ENCODE results near the gene ACTG2.
A peak's percentile ranks its signal among the peaks of the same experiment; 100 is the strongest.

Gene ACTG2

DNA sequence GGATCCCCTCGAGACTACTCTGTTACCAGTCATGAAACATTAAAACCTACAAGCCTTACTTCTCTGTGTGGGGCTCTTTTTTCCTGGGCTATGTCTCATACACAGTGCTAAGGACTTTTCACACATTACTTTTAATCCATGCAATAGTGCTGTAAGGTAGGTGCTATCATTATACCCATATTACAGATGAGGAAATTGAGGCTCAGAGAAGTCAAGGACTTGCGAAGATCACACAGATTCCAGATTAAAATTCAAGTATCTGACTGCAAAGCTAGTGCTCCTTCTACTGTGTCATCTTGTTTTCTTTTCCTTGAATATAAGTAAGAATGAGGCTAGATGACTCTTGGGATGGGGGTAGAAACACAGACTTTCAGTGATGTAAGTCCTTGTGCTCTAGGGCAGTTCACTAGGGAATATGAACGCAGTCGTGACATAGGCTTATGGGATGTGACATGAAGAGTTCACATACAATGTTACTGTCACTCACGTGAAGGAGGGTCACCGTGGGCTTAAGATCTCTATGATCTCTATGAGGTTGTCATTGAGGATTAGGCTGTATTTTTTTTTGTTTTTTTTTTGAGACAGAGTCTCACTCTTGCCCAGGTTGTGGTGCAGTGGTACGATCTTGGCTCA is 26.9 kb downstream of the ACTG2 start:
- TF ChIP-seq EZH2 (optimal IDR thresholded peaks at IDR 0.05; ENCODE audit: low read depth, low read length) (no peak), EZH2phosphoT487 (IDR thresholded peaks at IDR 0.05; ENCODE audit: low read length) (no peak)
- TF ChIP-seq, protein P1, sequence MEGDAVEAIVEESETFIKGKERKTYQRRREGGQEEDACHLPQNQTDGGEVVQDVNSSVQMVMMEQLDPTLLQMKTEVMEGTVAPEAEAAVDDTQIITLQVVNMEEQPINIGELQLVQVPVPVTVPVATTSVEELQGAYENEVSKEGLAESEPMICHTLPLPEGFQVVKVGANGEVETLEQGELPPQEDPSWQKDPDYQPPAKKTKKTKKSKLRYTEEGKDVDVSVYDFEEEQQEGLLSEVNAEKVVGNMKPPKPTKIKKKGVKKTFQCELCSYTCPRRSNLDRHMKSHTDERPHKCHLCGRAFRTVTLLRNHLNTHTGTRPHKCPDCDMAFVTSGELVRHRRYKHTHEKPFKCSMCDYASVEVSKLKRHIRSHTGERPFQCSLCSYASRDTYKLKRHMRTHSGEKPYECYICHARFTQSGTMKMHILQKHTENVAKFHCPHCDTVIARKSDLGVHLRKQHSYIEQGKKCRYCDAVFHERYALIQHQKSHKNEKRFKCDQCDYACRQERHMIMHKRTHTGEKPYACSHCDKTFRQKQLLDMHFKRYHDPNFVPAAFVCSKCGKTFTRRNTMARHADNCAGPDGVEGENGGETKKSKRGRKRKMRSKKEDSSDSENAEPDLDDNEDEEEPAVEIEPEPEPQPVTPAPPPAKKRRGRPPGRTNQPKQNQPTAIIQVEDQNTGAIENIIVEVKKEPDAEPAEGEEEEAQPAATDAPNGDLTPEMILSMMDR (IDR thresholded peaks at IDR 0.05; ENCODE audit: low read length), result no peak
- Histone ChIP-seq H3K4me3 (ENCODE audit: low read length) (no peak overlapping the region), H3F3A (ENCODE audit: insufficient read depth, low read length) (no peaks in the 10 kb centered on the region), H2AFZ (ENCODE audit: low read length) (no peak overlapping the region), H3K9ac (ENCODE audit: low read length) (no peak overlapping the region), H3K4me2 (ENCODE audit: low read depth, low read length) (no peak overlapping the region), H3K4me1 (ENCODE audit: low read length) (no peaks in the 10 kb centered on the region), H3K27me3 (replicated peaks; ENCODE audit: insufficient read depth, low read length) (0 out of 2 replicates have a peak, but pooled peaks cover 4% of the 10 kb centered on the region), H3K9me2 (replicated peaks; ENCODE audit: insufficient read depth, low read length) (no peaks in the 10 kb centered on the region), H4K20me1 (ENCODE audit: insufficient read depth, low read length) (no peaks in the 10 kb centered on the region), H3K27ac (ENCODE audit: low read length) (no peak overlapping the region), H3K79me2 (ENCODE audit: low read length) (no peaks in the 10 kb centered on the region), H3K9me3 (replicated peaks; ENCODE audit: insufficient read depth, low read length) (no peaks in the 10 kb centered on the region), H3K36me3 (replicated peaks; ENCODE audit: insufficient read depth, low read length) (no peaks in the 10 kb centered on the region)
- DNase-seq, result no peak

DNA sequence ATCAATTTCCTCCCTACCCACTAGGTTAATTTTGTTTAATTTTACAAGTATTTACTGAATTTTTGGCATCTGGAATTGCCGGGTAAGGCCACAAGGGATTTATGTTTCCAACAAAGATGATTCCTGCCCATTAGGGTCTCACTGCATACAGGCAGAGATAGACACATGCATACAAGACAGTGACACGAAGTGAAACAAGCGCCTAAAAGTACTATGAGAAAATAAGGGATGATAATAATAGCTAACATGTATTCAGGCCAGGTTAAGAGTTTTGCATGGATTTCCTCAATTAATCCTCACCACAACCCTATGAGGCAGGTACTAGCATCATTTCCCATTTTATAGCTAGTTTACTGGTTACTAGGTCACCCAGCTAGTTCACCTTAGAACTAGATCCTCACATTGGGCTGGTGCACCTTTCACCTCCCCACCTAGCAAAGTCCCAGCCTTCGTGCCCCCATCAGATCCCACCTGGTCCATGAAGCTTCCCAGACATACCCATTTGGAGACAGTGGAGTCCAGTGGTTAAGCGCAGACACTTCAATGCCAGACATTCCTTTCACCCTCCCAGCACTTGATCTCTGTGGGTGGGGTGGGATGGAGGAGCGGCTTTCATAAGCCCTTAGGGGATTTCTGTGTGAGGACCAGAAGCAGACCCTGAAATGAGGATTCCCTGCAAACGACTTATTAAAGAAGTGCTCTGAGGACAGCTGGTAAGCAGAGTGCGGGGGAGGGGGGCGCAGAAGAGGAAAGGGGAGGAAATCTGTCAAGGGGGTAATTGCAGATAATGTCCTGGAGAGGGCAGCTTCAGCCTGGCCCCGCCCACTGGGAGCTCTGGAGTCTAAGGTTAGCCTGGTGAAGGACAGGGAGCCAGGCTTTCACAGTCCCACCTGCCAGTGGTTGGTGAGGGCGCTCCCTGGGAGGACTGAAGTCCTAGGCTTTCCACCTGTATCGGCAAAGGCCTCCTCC is 28.1 kb downstream of the ACTG2 start:
- Histone ChIP-seq H3K9me2 (replicated peaks; ENCODE audit: insufficient read depth, low read length) (no peaks in the 10 kb centered on the region), H3F3A (ENCODE audit: insufficient read depth, low read length) (no peaks in the 10 kb centered on the region), H3K4me1 (ENCODE audit: low read length) (no peaks in the 10 kb centered on the region), H3K4me3 (ENCODE audit: low read length) (no peak overlapping the region), H3K79me2 (ENCODE audit: low read length) (no peaks in the 10 kb centered on the region), H3K9ac (ENCODE audit: low read length) (no peak overlapping the region), H3K4me2 (ENCODE audit: low read depth, low read length) (no peak overlapping the region), H3K27me3 (replicated peaks; ENCODE audit: insufficient read depth, low read length) (0 out of 2 replicates have a peak, but pooled peaks cover 4% of the 10 kb centered on the region), H4K20me1 (ENCODE audit: insufficient read depth, low read length) (no peaks in the 10 kb centered on the region), H3K9me3 (replicated peaks; ENCODE audit: insufficient read depth, low read length) (no peaks in the 10 kb centered on the region), H3K27ac (ENCODE audit: low read length) (no peak overlapping the region), H3K36me3 (replicated peaks; ENCODE audit: insufficient read depth, low read length) (no peaks in the 10 kb centered on the region), H2AFZ (ENCODE audit: low read length) (no peak overlapping the region)
- DNase-seq, result no peak
- TF ChIP-seq, protein P1 (IDR thresholded peaks at IDR 0.05; ENCODE audit: low read length), result peak; percentile 31
- TF ChIP-seq EZH2 (optimal IDR thresholded peaks at IDR 0.05; ENCODE audit: low read depth, low read length) (no peak), EZH2phosphoT487 (IDR thresholded peaks at IDR 0.05; ENCODE audit: low read length) (no peak)

DNA sequence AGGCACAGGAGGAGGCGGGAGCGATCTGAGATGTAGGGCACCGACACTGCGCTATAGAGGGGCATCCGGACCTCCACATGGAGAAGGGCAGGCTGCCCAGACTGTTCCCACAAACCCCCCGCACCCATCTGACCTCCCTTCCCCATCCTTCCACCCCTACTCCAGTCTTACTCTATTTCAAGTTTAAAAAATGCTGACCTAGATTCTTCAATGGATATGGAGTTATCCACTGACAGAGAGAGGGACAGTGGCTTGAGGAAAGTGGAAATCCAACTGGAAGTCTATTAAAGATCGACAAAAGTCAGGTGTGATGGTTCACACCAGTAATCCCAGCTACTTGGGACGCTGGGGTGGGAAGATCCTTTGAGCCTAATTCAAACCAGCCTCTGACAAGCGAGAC is 28.8 kb downstream of the ACTG2 start:
- H3K9me3 ChIP-seq (replicated peaks; ENCODE audit: insufficient read depth, low read length), result no peaks in the 10 kb centered on the region
- H3K4me2 ChIP-seq (ENCODE audit: low read depth, low read length), result no peak overlapping the region

More for the DNA sequence above, 28.8 kb downstream of the ACTG2 start:
- no peaks in the 10 kb centered on the region for H4K20me1 ChIP-seq (ENCODE audit: insufficient read depth, low read length)
- no peaks in the 10 kb centered on the region for H3K4me1 ChIP-seq (ENCODE audit: low read length)
- H3K36me3 ChIP-seq (replicated peaks; ENCODE audit: insufficient read depth, low read length), result no peaks in the 10 kb centered on the region
- no peak overlapping the region for H3K4me3 ChIP-seq (ENCODE audit: low read length)
- no peak for DNase-seq
- 0 out of 2 replicates have a peak, but pooled peaks cover 4% of the 10 kb centered on the region for H3K27me3 ChIP-seq (replicated peaks; ENCODE audit: insufficient read depth, low read length)
- no peaks in the 10 kb centered on the region for H3K9me2 ChIP-seq (replicated peaks; ENCODE audit: insufficient read depth, low read length)
- no peak overlapping the region for H3K27ac ChIP-seq (ENCODE audit: low read length)
- no peak overlapping the region for H2AFZ ChIP-seq (ENCODE audit: low read length)
- TF ChIP-seq EZH2phosphoT487 (IDR thresholded peaks at IDR 0.05; ENCODE audit: low read length), result no peak
- no peaks in the 10 kb centered on the region for H3F3A ChIP-seq (ENCODE audit: insufficient read depth, low read length)
- no peaks in the 10 kb centered on the region for H3K79me2 ChIP-seq (ENCODE audit: low read length)
- H3K9ac ChIP-seq (ENCODE audit: low read length), result no peak overlapping the region

All from MM.1S (cell line).